ENCODE measurements around the gene PLCH1. TPM values are rescaled to one million over a fixed set of nuclear protein-coding genes. Genes with fewer than 3 reads are reported as not detected.

PLCH1 gene
- total RNA-seq, 1 experiment from 2014 or later: 8.9 TPM

DNA sequence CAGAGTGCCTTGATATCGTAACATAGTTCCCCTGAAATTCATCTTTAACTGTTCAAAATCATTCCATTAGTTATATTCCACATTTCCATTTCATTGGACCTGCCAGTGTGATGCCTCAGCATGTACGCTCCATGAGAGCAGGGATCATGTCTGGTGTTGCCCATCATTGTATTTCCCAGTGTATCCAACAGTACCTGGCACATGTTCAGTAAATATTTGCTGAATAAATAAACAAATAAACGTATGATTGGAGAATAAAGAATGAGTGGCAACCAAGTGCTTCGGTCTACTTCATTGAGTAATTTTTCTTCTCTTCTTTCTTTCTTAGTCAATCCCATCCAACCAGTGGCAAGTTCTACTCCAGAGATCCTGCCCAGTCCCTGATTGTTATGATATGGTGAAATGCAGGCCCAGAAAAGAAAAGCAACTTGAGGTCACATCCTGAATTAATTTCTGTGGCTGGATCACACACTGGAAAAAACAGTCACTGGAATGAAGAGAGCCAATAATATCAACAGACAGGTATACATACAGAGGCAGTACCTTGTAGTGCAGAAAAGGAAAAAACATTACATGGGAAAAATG lies 101.2 kb downstream of the PLCH1 start:
- no peaks in the 10 kb centered on the region for H3K9me3 Mint-ChIP-seq
- no peak overlapping the region for H3K27ac Mint-ChIP-seq
- no peaks in the 10 kb centered on the region for H3K27me3 Mint-ChIP-seq (ENCODE audit: low read depth)
- ChIA-PET CTCF (no interaction called here), POLR2A (no interaction called here)
- DNase-seq (ENCODE audit: low spot score) (no peak), ATAC-seq (no peak)
- no peaks in the 10 kb centered on the region for H3K36me3 Mint-ChIP-seq
- TF ChIP-seq GRHL2 (CRISPR knock-in tag; IDR thresholded peaks at IDR 0.05; ENCODE audit: insufficient replicate concordance, severe bottlenecking) (no peak), IRF1 (CRISPR knock-in tag; IDR thresholded peaks at IDR 0.05) (no peak), NFYB (CRISPR knock-in tag; conservative IDR thresholded peaks at IDR 0.05; ENCODE audit: low read depth) (no peak), ZNF138 (CRISPR knock-in tag; conservative IDR thresholded peaks at IDR 0.05) (no peak), HMGXB4 (CRISPR knock-in tag; IDR thresholded peaks at IDR 0.05) (no peak), SMAD3 (CRISPR knock-in tag; IDR thresholded peaks at IDR 0.05; ENCODE audit: borderline replicate concordance) (no peak), ETV6 (CRISPR knock-in tag; IDR thresholded peaks at IDR 0.05) (no peak), ZBTB21 (CRISPR knock-in tag; IDR thresholded peaks at IDR 0.05; ENCODE audit: borderline replicate concordance) (no peak), ZNF232 (CRISPR knock-in tag; IDR thresholded peaks at IDR 0.05) (no peak), GTF2I (CRISPR knock-in tag; conservative IDR thresholded peaks at IDR 0.05) (no peak), ESRRA (CRISPR knock-in tag; IDR thresholded peaks at IDR 0.05; ENCODE audit: borderline replicate concordance) (no peak)
- no peak overlapping the region for H3K4me3 Mint-ChIP-seq
- peaks cover 27% of the 10 kb centered on the region for H3K4me1 Mint-ChIP-seq

- no peak for ATAC-seq
- no peak overlapping the region for H3K4me3 Mint-ChIP-seq
- ChIA-PET POLR2A (no interaction called here), CTCF (no interaction called here)
- peaks cover 23% of the 10 kb centered on the region for H3K4me1 Mint-ChIP-seq
- no peak for TF ChIP-seq MXD4 (CRISPR knock-in tag; IDR thresholded peaks at IDR 0.05; ENCODE audit: borderline replicate concordance)
- no peak for TF ChIP-seq ZNF121 (CRISPR knock-in tag; IDR thresholded peaks at IDR 0.05)
- TF ChIP-seq ZNF219 (CRISPR knock-in tag; IDR thresholded peaks at IDR 0.05; ENCODE audit: borderline replicate concordance): no peak
- no peak for TF ChIP-seq SOX15 (CRISPR knock-in tag; IDR thresholded peaks at IDR 0.05)
- H3K9me3 Mint-ChIP-seq: no peaks in the 10 kb centered on the region
- H3K27me3 Mint-ChIP-seq (ENCODE audit: low read depth): no peaks in the 10 kb centered on the region
- H3K36me3 Mint-ChIP-seq: no peaks in the 10 kb centered on the region
- H3K27ac Mint-ChIP-seq: no peak overlapping the region
- DNase-seq (ENCODE audit: low spot score): no peak
Observed at GRCh38 chr3:155641956-155642355, 102.9 kb downstream of the PLCH1 start.

DNA sequence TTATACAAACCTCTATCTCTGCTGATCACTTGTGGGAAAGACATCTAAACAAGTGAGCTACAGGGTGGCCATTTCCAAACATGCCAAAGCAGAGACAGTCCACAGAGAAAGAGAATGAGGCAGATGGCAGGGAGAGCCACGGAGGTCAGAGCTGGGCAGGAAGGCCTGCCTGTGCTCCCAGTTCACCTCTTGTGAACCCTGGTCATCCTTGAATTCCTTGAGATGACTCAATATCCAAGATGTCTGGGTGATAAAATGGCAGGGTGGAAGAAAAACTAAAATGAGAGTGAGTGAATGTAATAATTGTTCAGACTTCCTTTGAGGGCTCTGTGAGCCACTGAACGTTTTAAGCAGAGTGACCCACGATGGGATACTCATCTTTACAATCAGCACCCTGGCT lies 104.8 kb downstream of the PLCH1 start:
- Mint-ChIP-seq H3K36me3 (no peaks in the 10 kb centered on the region), H3K27me3 (ENCODE audit: low read depth) (no peaks in the 10 kb centered on the region), H3K27ac (0 out of 2 replicates have a peak overlapping the region, but pooled peaks have one; percentile 36), H3K9me3 (no peaks in the 10 kb centered on the region), H3K4me1 (peaks cover 23% of the 10 kb centered on the region), H3K4me3 (no peak overlapping the region)
- peak; percentile 20; the same call in 1 of the 2 replicates for ATAC-seq
- ChIA-PET CTCF (no interaction called here), POLR2A (no interaction called here)
- DNase-seq (ENCODE audit: low spot score): no peak
- TF ChIP-seq ELF4 (CRISPR knock-in tag; IDR thresholded peaks at IDR 0.05; ENCODE audit: low read depth) (no peak), RORB (CRISPR knock-in tag; IDR thresholded peaks at IDR 0.05) (no peak), SMAD3 (CRISPR knock-in tag; IDR thresholded peaks at IDR 0.05; ENCODE audit: borderline replicate concordance) (no peak), E2F4 (CRISPR knock-in tag; IDR thresholded peaks at IDR 0.05; ENCODE audit: borderline replicate concordance, low read depth) (no peak), ZBTB21 (CRISPR knock-in tag; IDR thresholded peaks at IDR 0.05; ENCODE audit: borderline replicate concordance) (no peak), ZNF317 (CRISPR knock-in tag; IDR thresholded peaks at IDR 0.05; ENCODE audit: borderline replicate concordance, low read depth) (no peak), CBFB (CRISPR knock-in tag; IDR thresholded peaks at IDR 0.05; ENCODE audit: low read depth) (no peak)
- TF ChIP-seq, protein P1, sequence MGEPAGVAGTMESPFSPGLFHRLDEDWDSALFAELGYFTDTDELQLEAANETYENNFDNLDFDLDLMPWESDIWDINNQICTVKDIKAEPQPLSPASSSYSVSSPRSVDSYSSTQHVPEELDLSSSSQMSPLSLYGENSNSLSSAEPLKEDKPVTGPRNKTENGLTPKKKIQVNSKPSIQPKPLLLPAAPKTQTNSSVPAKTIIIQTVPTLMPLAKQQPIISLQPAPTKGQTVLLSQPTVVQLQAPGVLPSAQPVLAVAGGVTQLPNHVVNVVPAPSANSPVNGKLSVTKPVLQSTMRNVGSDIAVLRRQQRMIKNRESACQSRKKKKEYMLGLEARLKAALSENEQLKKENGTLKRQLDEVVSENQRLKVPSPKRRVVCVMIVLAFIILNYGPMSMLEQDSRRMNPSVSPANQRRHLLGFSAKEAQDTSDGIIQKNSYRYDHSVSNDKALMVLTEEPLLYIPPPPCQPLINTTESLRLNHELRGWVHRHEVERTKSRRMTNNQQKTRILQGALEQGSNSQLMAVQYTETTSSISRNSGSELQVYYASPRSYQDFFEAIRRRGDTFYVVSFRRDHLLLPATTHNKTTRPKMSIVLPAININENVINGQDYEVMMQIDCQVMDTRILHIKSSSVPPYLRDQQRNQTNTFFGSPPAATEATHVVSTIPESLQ (CRISPR knock-in tag; IDR thresholded peaks at IDR 0.05): no peak
- TF ChIP-seq, protein P2, sequence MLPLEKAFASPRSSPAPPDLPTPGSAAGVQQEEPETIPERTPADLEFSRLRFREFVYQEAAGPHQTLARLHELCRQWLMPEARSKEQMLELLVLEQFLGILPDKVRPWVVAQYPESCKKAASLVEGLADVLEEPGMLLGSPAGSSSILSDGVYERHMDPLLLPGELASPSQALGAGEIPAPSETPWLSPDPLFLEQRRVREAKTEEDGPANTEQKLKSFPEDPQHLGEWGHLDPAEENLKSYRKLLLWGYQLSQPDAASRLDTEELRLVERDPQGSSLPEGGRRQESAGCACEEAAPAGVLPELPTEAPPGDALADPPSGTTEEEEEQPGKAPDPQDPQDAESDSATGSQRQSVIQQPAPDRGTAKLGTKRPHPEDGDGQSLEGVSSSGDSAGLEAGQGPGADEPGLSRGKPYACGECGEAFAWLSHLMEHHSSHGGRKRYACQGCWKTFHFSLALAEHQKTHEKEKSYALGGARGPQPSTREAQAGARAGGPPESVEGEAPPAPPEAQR (CRISPR knock-in tag; IDR thresholded peaks at IDR 0.05): no peak
- TF ChIP-seq, protein P3, sequence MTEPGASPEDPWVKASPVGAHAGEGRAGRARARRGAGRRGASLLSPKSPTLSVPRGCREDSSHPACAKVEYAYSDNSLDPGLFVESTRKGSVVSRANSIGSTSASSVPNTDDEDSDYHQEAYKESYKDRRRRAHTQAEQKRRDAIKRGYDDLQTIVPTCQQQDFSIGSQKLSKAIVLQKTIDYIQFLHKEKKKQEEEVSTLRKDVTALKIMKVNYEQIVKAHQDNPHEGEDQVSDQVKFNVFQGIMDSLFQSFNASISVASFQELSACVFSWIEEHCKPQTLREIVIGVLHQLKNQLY (CRISPR knock-in tag; IDR thresholded peaks at IDR 0.05): no peak
- TF ChIP-seq, protein P4, sequence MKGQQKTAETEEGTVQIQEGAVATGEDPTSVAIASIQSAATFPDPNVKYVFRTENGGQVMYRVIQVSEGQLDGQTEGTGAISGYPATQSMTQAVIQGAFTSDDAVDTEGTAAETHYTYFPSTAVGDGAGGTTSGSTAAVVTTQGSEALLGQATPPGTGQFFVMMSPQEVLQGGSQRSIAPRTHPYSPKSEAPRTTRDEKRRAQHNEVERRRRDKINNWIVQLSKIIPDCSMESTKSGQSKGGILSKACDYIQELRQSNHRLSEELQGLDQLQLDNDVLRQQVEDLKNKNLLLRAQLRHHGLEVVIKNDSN (CRISPR knock-in tag; IDR thresholded peaks at IDR 0.05): no peak
